ENCODE data around the gene TRAF5.

TRAF5 gene

DNA sequence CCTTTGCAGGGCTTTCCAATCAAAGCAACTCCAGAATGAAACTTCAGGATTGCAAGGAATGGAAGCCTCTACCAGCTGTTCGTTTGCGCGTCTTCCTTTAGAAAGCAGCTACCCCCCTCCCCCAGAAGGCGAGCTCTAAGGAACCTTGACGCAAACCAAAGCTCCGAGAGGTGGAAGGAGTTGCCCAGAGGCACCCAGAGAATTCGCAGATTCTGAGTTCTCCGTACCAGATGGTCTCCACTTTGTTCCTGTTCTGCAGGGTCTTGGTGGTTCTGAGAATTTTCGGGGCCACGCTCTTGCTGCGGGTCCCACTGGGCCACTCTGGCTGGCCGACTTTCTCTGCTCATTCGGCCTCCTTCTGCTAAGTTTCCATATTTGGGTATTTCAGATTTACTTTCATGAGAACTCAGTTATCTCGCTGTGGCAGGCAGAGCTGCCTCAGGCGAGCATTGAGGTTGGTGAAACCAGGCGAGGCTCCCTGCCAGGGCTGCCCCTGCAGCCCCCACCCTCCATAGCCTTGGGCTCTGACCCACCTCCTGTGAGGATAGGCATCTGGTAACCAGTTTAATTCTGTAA is 801 bp downstream of the TRAF5 start:
- peak in 1 of 2 donors; percentile 16 for DNase-seq (ENCODE audit: low read depth in 1 of 2, low spot score in 1 of 2)

DNA sequence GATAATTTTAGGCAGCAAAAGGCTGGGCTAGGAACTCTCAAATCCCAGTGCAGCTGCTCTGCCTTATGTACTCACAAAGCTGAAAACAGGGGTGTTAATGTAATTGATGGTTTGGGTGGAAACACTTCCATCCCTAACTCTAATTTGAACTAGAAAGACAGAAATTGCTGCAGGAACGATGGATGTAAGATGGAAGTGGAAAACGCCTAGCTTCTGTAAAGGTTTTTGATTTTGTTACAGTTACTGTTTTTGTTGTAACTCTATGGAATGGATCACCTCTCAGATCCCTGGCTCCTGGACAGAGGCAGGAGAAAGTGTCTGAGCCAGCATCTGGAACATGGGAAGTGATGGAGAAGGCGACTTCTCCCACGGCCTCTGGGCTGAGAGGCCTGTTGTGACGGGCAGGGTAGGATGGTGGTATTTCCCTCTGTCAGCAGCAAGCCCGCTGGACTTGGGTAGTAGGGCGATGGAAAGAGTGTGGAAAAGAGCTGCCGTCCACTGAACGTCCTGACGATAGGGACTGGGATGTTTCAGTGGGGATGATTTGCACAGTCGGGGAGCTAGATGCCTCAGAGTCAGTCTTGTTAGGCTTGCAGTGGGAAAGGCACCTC is 1.6 kb downstream of the TRAF5 start:
- no peak for DNase-seq (ENCODE audit: low read depth in 1 of 2, low spot score in 1 of 2)

DNA sequence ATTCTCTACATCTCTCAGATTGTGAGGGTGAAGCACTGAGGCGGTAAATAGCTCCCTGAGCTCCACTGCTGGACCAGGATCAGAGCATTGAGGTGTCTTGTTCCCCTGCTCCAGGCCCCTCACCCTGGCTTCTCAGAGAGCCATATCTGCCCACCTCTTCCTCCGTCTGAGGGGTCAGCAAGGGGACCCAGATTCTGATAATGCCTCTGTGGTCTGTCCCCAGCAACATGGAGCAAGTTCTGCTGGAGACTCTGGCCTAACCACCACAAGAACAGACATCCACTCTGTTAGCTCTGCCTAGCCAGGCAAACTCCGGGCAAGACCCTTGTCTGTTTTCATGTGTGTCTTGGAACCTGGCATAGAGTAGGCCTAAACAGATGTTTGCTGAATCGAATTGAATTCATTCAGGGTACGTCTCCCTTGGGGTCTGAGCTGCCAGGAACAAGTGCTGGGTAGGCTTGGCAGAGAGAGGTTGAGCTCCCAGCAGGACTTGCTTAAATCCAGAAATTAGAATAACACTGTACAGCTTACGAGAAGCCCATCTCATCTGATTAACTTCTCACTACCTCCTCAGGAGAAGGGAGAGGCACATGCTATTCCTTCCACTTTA is 2.3 kb downstream of the TRAF5 start:
- DNase-seq (ENCODE audit: low read depth in 1 of 2, low spot score in 1 of 2): no peak

DNA sequence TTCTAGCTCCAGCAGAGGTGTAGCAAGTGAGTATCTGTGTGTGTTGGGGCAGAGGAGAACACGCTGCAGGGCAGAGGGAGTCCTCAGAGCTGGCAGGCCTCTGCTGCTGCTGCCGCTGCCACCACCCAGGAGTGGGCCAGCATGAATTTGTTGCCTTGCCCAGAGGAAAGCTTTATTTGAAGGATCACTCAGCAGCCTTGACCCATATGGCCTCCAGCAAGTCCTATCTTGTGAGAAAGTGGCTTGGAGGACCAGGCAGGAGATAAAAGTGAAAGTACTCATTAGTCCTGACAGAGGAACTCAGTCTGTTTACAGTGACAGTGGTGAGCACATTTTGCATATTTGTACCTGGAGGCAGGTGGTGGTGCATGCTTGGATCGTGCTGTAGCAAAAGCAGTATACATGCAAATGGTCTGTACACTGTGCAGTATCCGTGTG is 3.1 kb downstream of the TRAF5 start:
- DNase-seq (ENCODE audit: low read depth in 1 of 2, low spot score in 1 of 2): no peak

DNA sequence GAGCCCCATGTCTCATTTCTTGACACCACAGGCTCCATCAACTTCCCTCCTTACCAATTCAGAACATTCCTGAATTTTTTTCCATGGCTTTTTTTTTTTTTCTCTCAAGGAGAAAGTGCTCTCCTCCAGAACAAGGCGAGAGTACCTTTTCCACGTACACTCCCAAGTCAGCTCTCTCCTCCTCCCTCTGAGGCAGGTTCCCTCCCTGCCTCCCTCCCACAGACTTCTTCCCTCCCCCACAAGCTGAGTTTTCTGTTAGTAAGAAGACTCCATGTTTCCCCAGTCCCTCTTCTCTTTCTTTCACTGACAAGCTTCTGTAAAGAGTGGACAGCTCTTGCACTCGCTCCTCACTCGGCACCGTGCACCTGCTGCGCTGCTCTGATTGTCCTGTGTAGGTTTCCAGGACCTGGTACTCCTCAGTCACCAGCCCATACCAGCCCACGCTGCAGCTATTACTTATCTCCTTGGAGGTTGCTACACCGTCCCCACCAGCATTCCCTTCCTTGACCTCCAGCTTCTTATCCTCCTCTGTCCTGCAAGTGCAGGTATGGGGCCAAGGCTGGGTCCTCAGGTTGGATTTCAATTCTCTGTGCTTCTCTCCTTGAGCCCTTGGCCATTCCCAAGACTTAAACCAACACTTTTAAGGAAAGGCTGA is 3.8 kb downstream of the TRAF5 start:
- no peak for DNase-seq (ENCODE audit: low read depth in 1 of 2, low spot score in 1 of 2)

DNA sequence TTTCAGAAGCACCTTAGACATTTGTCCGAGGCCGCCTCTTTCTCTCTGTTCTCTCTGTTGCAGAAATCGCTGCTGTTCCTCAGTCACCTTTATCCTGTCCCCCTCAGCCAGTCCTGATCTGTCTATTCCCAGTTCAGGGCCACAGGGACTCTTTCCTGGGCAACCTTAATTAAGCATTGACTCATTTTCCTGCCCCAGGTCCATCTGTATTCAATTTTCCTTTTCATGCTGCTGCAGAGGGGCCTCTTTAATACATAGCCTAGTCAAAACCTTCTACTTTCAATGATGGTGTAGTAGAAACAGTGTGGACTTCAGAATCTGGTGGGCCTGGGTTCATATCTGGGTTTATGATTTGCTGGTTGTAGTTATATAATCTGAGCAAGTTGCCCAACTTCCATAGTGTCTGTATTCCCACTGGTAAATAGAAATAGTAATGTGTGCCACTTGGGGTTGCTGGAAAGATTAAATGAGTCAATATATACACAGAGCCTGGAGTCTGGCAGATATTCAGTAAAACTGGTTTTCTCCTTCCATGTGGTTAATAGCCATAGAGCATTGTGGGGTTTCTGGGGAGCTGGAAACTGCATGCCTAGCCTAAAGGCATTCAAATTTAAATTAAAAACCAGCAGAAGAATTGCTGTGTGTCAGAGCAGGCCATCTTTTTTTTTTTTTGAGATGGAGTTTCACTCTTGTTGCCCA is 4.5 kb downstream of the TRAF5 start:
- DNase-seq (ENCODE audit: low read depth in 1 of 2, low spot score in 1 of 2): no peak

DNA sequence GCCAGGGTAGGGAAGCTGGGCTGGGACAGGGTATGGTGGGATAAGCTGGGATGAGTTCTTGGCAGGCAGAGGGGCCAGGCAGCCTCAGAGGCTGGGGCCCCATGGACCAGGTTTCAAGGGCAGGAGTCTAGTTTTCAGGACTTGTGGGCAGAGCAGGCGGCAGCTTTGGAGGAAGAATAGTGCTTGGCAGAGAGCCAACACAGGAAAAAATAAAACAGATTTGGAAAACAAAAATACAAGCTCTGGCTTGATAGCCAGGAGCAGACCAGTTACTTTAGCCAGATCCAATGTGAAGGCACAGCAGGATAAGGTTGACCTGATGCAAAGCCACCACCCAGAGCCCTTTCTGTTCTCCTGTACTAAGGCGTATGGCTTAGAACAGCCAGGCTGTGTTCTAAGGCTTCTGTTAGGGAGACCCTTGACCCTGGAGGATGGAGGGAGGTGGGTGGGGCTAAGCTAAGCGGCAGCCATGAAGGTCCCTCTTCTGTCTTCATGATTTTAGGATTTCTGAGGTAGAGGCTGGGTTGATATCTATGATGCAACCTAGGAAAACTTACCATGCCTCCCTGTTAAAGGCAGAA is 5.5 kb downstream of the TRAF5 start:
- DNase-seq (ENCODE audit: low read depth in 1 of 2, low spot score in 1 of 2): no peak

DNA sequence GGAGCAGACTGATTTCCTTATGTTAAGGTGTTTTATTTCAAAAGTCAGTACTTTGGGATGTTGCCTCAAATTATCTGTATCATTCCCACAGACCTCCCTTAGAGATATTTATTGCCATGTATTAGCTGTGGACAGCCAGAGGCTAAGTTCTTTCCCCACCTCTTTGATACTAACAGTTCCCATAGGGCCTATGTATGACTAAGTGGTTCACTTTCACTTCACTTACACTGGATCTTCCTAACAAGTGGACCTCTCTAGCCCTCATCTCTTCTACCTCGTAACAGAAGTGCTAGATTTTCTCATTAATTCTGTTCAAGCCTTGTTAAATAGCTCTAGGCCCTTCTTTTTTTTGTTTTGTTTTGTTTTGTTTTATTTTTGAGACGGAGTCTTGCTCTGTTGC is 6.2 kb downstream of the TRAF5 start:
- no peak for DNase-seq (ENCODE audit: low read depth in 1 of 2, low spot score in 1 of 2)

DNA sequence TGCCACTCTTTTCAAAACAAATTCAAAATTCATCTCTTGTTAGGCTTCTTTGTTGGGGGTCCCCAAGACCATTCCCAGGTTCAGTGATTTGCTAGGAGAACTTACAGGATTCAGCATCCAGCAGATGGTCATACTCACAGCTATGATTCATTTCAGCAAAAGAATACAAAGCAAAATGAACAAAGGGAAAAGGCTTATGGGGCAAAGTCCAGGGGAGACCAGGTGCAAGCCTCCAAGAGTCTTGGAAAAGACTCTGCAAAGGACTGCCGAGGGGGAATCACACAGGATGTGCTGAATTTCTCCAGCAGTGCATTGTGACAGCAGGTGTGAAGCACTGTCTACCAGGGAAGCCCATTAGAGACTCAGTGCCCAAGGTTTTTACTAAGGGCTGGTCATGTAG is 7.3 kb downstream of the TRAF5 start:
- no peak for DNase-seq (ENCODE audit: low read depth in 1 of 2, low spot score in 1 of 2)

DNA sequence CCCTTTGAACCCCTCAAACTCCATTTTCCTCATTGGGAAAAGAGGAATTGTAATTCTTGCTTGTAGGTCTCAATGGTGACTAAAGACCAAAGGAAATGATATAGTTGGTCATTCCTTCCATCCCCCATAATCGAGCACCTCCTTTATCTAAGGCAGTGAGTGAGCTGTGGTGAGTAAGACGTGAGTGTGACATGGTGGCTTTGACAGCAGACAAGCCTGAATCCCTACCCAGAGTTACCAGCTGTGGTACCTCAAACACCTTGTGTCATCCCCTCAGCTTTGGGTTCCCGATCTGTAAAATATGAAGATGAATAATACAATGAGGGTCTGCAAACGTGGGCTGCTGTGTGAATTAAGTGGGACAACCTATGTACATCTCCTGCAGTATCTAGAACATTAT is 8.4 kb downstream of the TRAF5 start:
- peak in 1 of 2 donors; percentile 32 for DNase-seq (ENCODE audit: low read depth in 1 of 2, low spot score in 1 of 2)

DNA sequence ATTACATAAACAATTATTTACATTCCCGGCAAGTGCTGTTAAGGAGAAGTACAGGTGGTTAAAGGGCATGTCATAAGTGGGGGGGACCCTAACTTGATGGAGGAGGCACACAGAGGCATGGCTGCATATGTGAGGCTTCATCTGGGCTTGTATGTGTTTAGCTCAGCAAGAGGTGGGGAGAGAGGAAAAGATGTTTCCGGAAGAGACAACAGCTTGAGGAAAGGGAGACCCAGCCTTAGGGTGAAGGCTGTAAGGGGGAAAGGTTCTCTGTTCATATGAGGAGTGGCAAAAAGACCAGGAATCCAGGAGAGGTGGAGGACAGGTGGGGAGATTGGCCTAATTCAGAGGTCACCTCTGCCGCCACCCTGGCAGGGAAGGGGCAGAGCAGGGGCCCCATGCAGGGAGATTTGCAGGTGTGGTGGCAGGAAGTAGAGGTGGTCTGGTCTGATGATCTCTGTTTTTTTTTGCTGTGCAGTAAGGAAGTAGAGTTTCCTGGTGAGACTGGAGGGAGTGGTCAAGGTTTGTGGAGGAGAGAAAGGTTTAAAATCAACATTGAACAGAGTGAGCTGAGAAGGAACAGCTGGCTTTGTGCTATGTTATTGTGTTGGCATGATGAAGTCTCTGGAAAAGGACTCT is 9.0 kb downstream of the TRAF5 start:
- DNase-seq (ENCODE audit: low read depth in 1 of 2, low spot score in 1 of 2): no peak

DNA sequence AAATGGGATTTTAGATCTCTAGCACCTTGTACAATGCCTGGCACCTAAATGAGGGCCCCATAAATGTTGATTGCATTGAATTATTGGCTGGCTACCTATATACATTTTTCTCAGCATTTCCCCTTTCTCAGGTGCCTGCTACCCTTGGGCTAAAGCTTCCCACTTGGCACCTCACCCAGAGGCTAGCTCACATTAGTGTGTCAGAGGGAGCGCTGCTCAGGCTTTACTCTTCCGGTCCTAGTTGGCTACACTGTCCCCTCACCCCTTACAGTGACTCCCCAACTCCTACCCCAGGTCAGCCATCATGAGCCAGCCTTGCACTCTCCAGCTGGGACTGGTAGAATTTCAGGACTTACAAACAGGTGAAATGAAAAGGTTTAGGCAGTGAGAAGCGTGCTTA is 9.5 kb downstream of the TRAF5 start:
- DNase-seq (ENCODE audit: low read depth in 1 of 2, low spot score in 1 of 2): no peak

DNA sequence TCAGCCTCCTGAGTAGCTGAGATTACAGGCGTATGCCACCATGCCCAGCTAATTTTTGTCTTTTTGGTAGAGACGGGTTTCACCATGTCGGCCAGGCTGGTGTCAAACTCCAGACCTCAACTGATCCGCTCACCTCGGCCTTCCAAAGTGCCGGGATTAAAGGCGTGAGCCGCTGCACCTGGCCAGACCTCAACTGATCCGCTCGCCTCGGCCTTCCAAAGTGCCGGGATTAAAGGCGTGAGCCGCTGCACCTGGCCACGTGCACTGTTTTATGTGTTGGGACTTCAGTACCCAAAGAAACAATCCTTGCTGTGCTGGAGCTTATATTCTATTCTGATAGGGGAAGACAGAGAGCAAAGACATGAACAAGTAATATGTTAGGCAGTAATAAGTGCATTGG is 10.1 kb downstream of the TRAF5 start:
- DNase-seq (ENCODE audit: low read depth in 1 of 2, low spot score in 1 of 2): no peak

DNA sequence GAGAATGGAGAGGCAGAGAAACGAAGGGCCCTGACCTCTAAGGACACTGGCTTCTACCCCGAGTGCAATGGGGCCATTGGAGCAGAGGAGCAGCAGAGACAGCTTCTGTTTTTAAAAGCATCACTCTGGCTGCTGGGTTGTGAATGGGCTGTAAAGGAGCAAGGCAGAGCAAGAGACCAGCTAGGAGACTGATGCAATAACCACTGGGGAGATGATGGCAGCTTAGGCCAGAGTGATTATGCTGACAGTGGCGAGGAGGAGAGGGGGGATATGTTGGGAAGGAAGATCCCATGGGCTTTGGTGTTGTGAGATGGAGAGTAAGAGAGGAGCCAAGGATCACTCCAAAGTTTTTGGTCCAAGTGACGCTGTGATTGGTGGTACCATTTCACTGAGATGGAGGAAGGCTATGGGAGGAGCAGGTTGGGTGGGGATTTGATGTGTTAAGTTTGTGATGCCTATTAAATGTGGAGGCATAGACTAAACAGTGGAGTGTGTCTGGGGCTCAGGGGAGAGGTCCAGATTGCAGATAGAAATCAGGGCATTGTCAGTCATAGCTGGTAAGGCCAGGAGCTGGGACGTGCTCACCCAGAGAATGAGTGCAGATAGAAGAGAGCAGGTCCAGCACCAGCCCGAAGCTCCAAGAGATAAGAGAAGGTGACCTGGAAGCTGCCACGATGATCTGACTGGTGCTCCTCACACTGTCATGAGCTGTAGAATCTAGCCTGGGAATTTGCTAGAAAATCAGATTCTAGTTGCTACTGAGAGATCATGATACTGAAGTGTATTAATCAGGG is 11.0 kb downstream of the TRAF5 start:
- DNase-seq (ENCODE audit: low read depth in 1 of 2, low spot score in 1 of 2): no peak

DNA sequence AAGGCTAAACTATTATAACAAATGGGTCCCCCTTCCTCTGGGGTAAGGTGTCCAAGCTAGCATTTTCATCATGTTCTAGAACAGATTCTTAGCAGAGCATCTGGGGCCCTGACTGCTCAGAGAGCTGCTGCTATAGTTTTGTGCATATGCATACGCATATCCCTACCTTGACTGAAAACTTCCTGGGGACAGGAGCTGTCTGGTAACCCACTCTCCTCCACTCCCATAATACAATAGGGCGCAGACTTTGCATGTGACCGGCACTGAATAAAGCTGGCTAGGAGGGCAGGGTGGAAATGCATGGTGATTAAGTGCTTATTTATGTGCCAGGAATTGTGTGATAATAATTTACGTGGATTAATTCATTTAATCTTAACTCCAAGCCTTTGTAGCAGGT is 11.6 kb downstream of the TRAF5 start:
- no peak for DNase-seq (ENCODE audit: low read depth in 1 of 2, low spot score in 1 of 2)

DNA sequence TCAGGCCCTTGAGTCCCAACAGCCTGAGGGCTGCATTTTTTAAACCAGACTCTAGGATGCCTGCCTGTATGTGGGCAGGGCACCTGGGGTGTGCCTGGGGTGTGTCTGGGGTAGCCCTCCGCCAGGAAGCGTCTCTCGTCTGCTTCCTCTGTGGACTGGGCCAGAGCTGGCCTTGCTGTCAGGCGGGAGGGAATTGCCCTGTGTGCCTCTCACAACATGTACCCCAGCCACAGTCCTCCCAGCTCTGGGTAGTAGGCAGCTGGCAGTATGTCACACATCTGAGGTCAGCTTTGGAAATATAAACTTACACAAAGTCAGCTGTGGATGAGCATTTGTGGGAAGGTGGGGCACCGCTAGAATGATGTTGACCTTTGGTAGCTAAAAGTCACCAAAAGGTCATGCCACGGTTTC is 13.0 kb downstream of the TRAF5 start:
- no peak for DNase-seq (ENCODE audit: low read depth in 1 of 2, low spot score in 1 of 2)

DNA sequence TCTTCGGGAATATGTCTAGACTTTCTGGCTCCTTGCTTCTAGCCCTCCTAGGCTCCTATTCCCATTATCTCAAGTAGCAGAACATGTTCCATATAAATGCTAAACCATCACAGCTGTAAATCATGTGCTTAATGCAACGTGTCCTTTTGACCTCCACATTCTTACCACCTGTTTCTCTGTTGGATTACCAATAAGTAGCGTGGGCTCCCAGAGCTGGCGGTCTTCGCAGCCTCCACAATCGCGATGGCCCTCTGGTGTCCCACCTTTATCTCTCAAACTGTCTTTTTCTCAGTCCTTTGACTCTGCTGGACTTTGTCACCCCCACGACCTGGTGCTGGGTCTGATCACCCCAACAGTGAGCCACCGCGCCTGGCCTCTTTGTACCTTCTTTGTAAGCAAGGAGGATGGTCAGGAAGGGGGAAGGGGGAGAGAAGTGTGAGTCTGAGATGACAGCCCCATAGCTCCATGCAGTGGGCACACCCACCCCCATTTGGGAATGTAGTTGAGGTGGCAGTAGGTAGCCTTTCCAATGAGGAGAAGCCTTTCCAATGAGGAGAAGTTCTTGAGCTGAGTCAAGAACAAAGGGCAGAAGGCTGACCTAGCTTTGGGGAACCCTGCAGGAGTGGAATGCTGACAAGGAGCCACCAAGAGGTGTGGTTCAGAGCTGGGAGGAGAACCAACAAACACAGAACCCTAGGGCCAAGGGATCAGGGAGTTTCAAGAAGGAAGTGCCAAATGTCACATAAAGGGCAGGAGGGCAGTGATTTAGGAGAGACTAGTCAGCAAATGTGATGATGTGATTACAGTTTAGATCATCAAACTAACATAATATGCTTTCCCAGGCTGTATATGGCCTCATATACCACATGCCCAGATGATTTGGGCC is 14.2 kb downstream of the TRAF5 start:
- no peak for DNase-seq (ENCODE audit: low read depth in 1 of 2, low spot score in 1 of 2)

DNA sequence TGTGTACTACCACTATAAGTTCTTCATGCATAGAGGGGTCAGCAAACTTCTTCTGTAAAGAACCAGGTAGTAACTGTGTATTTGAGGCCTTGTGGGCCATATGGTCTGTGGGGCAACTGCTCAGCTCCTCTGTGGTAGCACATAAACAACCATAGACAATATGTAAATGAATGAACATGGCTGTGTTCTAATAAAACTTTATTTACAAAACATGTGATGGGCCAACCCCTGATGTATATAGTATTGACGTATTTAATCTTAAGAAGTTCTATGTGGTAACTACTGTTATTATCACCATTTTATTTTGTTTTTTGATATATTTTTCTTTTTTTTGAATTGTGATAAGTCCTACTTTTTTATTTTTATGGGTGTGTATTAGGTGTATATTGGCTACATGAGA is 15.4 kb downstream of the TRAF5 start:
- DNase-seq (ENCODE audit: low read depth in 1 of 2, low spot score in 1 of 2): no peak

DNA sequence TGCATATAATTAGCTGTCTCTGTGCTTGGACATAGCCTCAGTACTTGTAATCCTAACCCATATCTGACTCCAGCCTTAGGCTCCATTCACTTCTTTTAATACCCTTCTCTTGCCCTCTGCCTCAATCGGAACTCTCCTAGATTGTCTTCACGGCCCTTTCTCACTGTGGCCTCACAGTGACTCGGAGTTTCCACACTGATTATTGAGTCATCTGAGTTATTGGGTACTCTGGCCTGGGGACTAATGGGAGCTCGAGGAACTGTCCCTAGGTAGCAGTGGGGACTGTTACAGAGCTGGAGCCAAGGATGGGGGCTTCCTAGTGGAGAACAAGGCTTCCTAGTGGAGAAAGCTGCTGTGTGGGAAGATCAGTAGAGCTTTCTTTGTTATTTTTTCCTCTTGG is 17.0 kb downstream of the TRAF5 start:
- DNase-seq (ENCODE audit: low read depth in 1 of 2, low spot score in 1 of 2): no peak
